Midbrain (tissue), 1 donor: ENCODE results near the gene PRMT7.

Source experiments
- DNase-seq: peaks from one replicate; lab custom pipeline; 2025; lab: John Stamatoyannopoulos, UW

Gene PRMT7

DNA sequence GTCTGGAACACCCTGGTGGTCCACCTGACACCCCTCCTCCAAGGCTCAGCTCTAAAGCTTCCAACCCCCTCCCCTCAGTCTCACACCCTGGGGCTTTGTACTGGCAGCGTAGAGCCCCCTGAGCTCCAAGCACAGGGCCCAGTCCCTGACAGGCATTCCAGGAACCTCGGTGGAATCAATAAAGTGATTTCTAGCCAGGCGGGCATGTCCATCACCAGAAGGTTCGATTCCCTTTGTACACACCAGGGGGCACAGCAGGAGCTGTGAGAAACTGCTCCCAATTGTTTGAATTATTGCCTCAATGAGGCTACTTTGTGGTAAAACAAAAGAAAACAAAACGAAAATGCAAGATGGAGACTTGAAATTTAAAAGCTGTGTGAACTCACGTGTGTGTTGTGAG is 85.7 kb downstream of the PRMT7 start:
- DNase-seq: no peak

DNA sequence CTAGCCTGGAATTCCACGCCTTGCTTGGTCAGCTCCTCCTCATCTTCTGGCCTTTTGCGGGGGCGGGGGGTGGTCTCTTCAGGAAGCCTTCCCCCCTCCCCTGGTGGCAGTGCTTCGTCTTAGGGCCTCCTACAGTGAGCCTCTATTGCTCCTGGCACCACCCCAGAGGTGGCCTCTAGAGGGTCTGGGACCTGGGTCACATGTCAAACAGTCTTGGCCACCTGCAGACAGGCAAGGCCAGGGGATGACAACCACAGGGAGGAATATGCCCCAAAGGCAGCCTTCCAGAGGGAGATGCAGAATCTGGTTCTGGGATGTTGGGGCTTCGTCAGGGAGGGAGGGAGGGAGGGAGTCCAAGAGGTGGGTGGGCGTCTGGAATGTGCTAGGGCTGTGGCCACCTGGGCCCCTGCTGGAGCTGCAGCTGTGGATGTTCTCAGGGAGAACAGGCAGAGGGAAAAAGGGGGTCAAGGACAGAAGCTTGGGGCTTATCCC is 86.9 kb downstream of the PRMT7 start:
- no peak for DNase-seq

DNA sequence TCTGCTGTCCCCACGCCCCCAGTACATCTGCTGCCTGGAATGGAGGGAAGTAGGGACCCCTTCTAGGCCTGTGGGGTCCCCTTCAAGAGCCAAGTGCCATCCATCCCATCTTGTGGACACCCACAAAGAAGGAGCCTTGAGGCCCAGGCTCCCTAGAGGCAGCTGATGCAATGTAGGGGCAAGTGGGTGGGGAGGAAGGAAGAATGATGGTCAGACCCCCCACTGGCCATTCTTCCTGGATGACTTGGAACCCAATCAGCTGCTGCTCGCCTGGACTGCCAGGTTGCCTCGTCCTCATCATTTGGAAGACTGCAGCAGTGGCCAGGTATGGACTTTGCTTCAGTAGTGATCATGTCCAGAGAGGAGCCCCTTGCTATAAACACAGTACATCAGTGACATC is 88.6 kb downstream of the PRMT7 start:
- DNase-seq: no peak

DNA sequence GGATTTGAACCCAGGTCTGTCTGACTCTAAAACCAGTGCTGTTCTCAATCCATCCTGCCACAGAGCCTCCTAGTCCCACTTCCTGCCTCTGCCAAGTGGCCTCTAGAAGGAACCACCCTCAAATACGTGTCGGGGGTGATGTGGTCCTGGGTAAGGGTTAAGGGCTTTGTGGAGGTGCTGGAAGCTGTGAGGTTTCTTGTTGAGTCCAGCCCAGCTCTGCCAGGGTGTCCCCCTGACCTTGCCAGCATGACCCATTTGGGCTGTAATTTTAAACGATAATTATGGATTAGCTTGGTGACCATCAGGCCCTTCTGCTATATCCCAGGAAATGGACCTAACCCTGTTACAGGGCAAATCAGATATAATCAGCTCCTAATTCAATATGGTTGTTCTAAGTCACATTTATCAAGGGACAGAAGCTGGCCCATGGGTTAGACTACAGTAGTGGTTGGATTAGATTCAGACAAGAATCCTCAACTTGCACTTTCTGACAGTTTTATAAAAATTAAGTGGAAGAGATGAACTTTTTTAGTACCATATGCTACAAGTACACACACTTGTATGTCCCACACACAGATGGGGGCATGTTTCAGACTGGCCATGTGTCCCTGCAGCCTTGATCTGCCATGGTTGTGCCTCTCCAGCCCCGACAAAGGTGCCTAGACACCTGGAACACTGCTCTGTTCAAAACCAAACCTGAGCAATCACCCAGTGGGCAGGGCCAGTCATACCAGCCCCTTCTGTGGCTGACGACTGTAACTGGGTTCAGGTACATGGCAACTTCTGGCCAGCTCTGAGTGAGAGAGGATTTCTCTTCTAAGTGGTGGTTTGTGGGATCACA is 89.5 kb downstream of the PRMT7 start:
- DNase-seq: no peak

DNA sequence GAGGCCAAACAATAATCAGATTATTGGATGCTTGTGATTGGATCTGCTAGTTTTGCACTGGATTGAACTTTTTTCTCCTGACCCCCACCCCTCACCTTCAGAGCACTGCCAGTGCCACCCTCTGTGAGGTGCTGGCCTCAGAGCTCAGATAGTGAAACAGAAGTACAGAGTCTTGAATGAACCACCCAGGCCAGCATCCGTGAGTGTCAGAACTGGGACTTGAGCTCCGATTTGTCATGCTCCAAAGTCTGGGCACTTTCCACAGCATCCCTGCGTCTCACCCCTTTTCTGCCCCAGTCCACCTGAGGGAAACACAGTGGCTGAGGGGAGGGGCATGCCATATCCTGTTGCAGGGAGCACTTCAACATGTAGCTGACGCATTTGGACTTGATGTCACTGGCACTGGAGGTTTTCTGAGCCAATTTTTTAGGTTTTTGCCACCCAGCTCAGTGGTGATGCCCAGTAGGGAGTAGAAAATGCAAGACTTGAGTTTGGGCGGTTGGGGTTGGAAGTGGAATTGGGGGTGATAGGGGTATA is 90.2 kb downstream of the PRMT7 start:
- DNase-seq: no peak

DNA sequence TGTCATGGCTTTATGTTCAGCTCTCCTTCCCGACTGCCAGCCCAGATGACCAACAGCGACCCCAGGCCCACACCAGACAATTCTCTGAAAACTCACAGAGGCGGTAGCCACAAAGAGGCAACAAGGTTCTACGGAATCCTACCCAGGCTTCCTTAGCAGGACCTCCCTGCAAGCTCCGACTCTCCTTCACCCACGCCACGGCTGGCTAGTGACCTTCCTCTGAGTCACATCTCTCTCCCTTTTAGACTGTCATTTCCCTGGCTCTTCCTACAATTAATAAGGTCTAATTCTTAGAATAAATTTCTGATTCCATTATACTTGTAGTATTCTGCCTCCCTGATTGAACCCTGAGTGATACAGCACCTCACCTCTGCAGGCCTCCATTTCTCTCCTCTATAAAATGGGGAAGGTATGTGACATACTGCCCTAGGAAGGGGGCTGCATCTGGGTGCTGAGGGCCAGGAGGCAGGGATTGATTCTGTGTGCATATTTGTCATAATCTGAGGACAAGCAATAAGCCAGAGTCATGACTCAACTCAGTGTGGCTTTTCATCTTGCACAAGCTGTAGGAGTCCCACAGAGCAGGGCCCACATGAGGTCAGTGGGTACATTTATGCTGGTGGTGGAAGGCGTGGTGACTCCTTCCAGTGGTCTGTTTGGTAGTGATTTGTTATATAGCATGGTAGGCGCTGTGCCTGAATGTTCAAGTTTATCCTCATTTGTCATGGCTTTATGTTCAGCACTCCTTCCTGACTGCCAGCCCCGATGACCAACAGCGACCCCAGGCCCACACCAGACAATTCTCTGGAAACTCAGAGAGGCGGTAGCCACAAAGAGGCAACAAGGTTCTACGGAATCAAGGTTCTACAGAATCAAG is 91.3 kb downstream of the PRMT7 start:
- DNase-seq: no peak

DNA sequence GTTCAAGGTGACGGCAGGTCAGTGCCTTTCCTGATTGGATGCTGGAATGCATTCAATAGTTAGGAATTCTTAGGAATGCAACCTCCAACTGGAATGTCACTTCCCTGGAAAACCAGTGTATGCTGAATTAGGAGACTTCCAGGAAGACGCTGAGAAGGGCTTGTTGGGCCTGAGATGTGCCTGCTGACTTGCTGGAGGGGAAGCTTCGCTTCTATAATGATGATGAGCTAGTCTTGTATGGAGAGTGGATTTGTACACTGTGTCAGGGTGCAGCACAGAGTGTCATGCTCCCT is 91.9 kb downstream of the PRMT7 start:
- DNase-seq: no peak

DNA sequence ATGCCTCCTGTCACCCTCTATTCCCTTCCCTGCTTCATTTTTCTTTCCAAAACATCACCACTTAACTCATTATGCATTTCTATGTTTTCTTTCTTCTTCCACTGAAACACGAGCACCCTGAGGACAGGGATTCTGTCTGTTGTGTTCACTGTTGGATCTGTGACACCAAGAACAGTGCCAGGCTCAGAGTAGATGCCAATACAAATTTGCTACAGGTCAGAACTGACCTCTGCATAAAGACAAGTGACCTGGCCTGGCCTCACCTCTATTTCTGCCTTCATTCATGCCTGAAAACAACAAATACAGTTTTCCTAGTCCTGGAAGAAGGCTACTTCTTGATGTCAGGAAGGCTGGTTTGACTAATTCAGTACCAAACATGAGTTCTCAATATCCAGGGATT is 92.4 kb downstream of the PRMT7 start:
- DNase-seq: no peak

DNA sequence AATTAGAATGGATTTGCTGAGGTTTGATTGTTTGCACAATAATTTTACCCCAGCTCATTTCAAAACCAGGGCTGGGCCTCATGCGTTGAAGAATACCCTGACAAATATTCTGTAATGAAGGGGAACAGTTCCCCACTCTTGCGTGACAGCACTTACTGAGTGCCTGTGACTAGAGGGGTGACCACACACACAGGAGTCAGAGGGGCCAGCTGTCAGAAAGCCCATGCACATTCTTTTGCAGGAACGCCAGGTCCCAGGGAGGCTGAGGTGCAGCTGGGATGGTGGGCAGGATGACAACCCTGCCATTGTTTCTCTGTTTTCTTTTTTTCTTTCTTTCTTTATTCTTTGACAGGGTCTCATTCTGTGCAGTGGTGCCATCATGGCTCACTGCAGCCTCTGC is 92.9 kb downstream of the PRMT7 start:
- no peak for DNase-seq

DNA sequence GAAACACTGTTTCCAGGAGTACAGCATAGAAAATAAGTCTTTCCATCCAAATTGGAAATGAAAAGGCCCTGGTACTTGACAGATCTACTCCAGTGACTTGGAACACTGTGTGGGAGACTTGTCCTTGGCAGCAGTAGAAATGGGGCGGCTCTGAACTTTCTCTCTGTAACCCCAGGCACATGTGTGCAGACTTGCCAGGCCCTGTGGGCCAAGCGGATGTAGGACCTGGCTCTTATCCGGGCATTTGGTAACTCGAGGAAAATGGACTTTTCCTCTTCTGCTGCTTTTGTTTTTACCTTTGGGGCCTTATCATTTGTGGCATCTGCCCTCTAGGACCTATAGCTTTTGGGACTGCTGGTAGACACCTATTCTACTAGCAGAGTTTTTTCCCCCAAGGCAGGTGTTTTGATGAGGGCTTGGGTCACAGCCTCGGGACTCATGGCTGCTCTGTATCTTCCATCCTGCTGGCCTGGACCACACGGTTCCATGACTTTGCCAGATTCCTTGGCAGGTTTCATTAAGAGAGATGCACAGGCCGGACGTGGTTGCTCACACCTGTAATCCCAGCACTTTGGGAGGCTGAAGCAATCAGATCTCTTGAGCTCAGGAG is 94.0 kb downstream of the PRMT7 start:
- DNase-seq: no peak

DNA sequence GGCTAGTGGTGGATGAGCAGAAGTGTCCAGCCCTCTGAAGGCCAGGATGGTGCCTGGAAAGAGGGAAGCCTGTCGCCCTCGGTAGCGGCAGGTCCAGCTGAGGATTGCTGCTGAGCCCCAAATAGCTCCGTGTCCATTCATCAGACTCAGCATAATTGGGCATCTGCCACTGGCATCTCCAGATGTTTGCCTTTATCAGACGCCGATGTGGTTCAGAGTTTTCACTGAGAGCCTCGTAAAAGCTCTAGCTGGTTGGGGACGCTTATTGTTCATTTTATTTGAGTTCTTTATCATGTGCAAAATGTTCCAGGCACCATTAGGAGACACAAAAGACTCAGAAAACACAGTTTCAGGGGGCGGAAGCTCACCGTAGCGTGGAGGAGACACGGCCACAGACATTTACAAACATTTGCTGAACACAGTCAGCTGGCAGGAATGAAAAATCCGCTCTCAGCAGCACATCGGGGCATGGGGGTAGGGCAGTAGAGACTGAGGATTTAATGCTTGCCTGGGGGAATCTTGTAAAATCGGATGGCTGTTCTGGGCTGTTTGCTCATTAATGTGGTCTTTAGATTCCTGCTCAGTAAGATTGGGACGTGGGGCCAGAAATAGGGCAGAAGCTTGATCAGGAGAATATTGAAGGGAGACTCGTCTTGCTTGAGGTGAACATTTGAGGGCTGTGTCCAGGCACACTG is 95.8 kb downstream of the PRMT7 start:
- no peak for DNase-seq
